ENCODE data around the gene CHST13. TPM values are rescaled to one million over a fixed set of nuclear protein-coding genes. Genes with fewer than 3 reads are reported as not detected.

Gene CHST13
- total RNA-seq, 3 donors from 2014 or later: 0.29 to 0.80 TPM; not detected in 1

DNA sequence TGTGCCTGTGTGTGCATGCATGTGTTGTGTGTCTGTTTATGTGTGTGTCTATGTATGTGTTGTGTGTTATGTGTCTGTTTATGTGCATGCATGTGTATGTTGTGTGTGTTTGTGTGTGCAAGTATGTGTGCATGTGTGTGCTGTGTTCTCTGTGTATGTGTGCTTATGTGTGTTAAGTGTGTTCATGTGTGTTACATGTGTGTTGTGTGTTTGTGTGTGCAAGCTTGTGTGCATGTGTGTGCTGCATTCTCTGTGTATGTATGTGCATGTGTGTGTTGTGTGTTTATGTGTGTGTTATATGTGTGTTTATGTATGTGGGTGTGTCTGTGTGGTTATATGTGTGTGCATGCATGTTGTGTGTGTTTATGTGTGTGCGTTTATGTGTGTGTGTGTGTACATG, 21.3 kb upstream of the CHST13 start:
- Histone ChIP-seq H3K4me1 (no peaks in the 10 kb centered on the region), H3K36me3 (no peaks in the 10 kb centered on the region), H3K9me3 (no peaks in the 10 kb centered on the region), H3K27ac (no peak overlapping the region), H3K4me3 (no peak overlapping the region), H3K27me3 (peaks cover 0 to 12% of the 10 kb centered on the region in 2 donors)
- intact Hi-C loops (cut with DNase I; ENCODE audit: low total_unique reads): no loop called here
- DNase-seq (ENCODE audit: low spot score in 2 of 2): no peak
- TF ChIP-seq CTCF (IDR thresholded peaks at IDR 0.05) (no peak), POLR2A (IDR thresholded peaks at IDR 0.05) (no peak), POLR2AphosphoS5 (IDR thresholded peaks at IDR 0.05) (no peak)

- intact Hi-C loops (cut with DNase I; ENCODE audit: low total_unique reads): no loop called here
- H3K27me3 ChIP-seq: peaks cover 0 to 12% of the 10 kb centered on the region in 2 donors
- no peak for DNase-seq (ENCODE audit: low spot score in 2 of 2)
- H3K36me3 ChIP-seq: no peaks in the 10 kb centered on the region
- no peaks in the 10 kb centered on the region for H3K9me3 ChIP-seq
- TF ChIP-seq POLR2AphosphoS5 (IDR thresholded peaks at IDR 0.05): no peak
- H3K27ac ChIP-seq: no peak overlapping the region
- no peak overlapping the region for H3K4me3 ChIP-seq
- H3K4me1 ChIP-seq: no peaks in the 10 kb centered on the region
Measured at GRCh38 chr3:126503701-126504100, 20.3 kb upstream of the CHST13 start.

- Histone ChIP-seq H3K27me3 (peaks cover 0 to 12% of the 10 kb centered on the region in 2 donors), H3K4me1 (no peaks in the 10 kb centered on the region), H3K4me3 (no peak overlapping the region), H3K36me3 (no peaks in the 10 kb centered on the region), H3K9me3 (no peaks in the 10 kb centered on the region), H3K27ac (no peak overlapping the region)
- TF ChIP-seq POLR2AphosphoS5 (IDR thresholded peaks at IDR 0.05) (no peak), POLR2A (IDR thresholded peaks at IDR 0.05) (no peak), CTCF (IDR thresholded peaks at IDR 0.05) (no peak)
- DNase-seq (ENCODE audit: low spot score in 2 of 2): no peak
- intact Hi-C loops (cut with DNase I; ENCODE audit: low total_unique reads): no loop called here
Measured at GRCh38 chr3:126507886-126508285, 16.1 kb upstream of the CHST13 start.

DNA sequence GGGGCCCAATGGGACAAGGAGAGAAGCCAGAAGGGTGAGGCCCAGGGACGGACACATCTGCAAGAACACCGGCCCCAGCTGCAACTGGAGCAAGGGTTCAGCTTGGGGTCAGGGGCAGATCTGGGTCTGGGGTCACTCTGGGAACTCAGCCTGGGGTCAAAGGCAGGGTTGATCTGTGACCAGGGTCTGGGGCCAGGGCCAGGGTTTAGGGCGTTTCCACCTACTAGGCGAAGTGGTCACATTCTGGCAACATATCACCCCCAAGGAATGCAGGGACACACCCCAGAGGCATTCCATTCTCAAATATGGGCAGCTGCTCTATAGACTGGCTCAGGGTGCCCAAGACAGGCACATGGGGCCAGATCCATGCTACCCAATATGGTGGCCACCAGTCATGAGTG, 15.4 kb upstream of the CHST13 start:
- no peaks in the 10 kb centered on the region for H3K9me3 ChIP-seq
- no peak for DNase-seq (ENCODE audit: low spot score in 2 of 2)
- no peaks in the 10 kb centered on the region for H3K4me1 ChIP-seq
- no peak for TF ChIP-seq POLR2AphosphoS5 (IDR thresholded peaks at IDR 0.05)
- TF ChIP-seq POLR2A (IDR thresholded peaks at IDR 0.05): no peak
- TF ChIP-seq CTCF (IDR thresholded peaks at IDR 0.05): no peak
- peaks cover 0 to 12% of the 10 kb centered on the region in 2 donors for H3K27me3 ChIP-seq
- H3K27ac ChIP-seq: no peak overlapping the region
- intact Hi-C loops (cut with DNase I; ENCODE audit: low total_unique reads): no loop called here
- no peaks in the 10 kb centered on the region for H3K36me3 ChIP-seq
- H3K4me3 ChIP-seq: no peak overlapping the region

DNA sequence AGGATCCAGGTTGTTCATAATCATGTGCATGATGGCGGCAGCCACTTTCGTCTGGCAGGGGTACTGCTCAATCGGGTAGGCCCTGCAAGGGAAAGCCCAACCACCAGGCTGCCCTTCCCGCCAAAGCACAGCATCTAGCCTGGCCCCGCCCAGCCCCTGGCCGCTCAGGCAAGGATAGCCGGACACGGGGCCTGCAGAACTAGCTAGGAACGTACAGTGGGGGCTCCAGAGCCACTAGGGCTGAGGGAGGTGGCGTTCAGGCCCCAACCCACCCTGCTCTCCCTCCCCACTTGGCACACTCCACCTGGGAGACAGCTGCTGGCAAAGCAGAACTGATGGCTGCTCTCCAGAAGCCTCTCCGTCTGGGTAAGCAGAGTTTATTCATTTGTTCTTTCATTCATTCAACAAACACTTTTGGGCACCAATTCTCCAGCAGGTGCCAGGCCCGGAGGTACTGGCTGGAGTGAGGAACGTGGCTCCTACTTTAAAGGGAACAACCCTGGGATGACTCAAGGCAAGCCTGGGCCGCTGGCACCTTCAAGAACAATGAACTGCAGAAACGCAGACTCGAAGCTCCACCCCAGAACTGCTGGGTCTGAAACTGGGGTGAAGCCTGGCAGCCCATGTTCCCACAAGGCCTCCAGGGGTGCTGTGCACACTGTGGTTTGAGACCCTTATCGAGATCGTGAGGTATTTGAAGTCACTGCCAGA, 14.2 kb upstream of the CHST13 start:
- intact Hi-C loops (cut with DNase I; ENCODE audit: low total_unique reads): no loop called here
- Histone ChIP-seq H3K4me1 (no peaks in the 10 kb centered on the region), H3K4me3 (no peak overlapping the region), H3K9me3 (no peaks in the 10 kb centered on the region), H3K36me3 (no peaks in the 10 kb centered on the region), H3K27ac (peak overlapping the region in 1 of 2 donors; percentile 25), H3K27me3 (peaks cover 0 to 9% of the 10 kb centered on the region in 2 donors)
- no peak for DNase-seq (ENCODE audit: low spot score in 2 of 2)
- no peak for TF ChIP-seq POLR2A (IDR thresholded peaks at IDR 0.05)
- TF ChIP-seq CTCF (IDR thresholded peaks at IDR 0.05): no peak
- TF ChIP-seq POLR2AphosphoS5 (IDR thresholded peaks at IDR 0.05): no peak
